Endothelial cell (in vitro differentiated cells): Measurements from ENCODE around the gene RIPOR3. TPM values are rescaled to one million over a fixed set of nuclear protein-coding genes. Genes with fewer than 3 reads are reported as not detected.

Experiments used
- DNase-seq: peaks from one replicate; pipeline ENCODE4 v3.0.0; 2021; ENCODE audit warnings: low spot score
- H3K27ac Mint-ChIP-seq: one replicate; pipeline ENCODE4 v1.8.0; 2021; ENCODE audit warnings: mixed read lengths, inconsistent platforms; ENCODE audit not compliant: unreplicated experiment
- H3K27me3 Mint-ChIP-seq: one replicate; pipeline ENCODE4 v1.8.0; 2021; ENCODE audit warnings: mild to moderate bottlenecking, moderate library complexity, mixed read lengths, inconsistent platforms; ENCODE audit not compliant: unreplicated experiment
- H3K36me3 Mint-ChIP-seq: one replicate; pipeline ENCODE4 v1.8.0; 2021; ENCODE audit warnings: mild to moderate bottlenecking, low read depth, mixed read lengths, inconsistent platforms; ENCODE audit not compliant: unreplicated experiment
- H3K4me1 Mint-ChIP-seq: one replicate; pipeline ENCODE4 v1.8.0; 2021; ENCODE audit warnings: mild to moderate bottlenecking, mixed read lengths, inconsistent platforms; ENCODE audit not compliant: unreplicated experiment
- H3K4me3 Mint-ChIP-seq: one replicate; pipeline ENCODE4 v1.8.0; 2021; ENCODE audit warnings: mild to moderate bottlenecking, mixed read lengths, inconsistent platforms; ENCODE audit not compliant: unreplicated experiment
- H3K9me3 Mint-ChIP-seq: one replicate; pipeline ENCODE4 v1.8.0; 2021; ENCODE audit warnings: mixed read lengths, inconsistent platforms; ENCODE audit not compliant: unreplicated experiment
- total RNA-seq: library from RNA; stranded (reverse); fragmentation: NEBNext Ultra II Directional; extraction: Animal tissue kit (Norgen Biotek cat#: 25700); gene quantifications from one replicate; pipeline ENCODE4 v1.2.1, GENCODE V29; 2021; ENCODE audit not compliant: unreplicated experiment
- TF ChIP-seq, protein P1 (sequence below): fragments of 200-600 bp; sonication (generic); IDR thresholded peaks from one replicate; pipeline ENCODE4 v1.5.0; 2021; ENCODE audit warnings: antibody characterized with exemption; ENCODE audit not compliant: unreplicated experiment

Gene RIPOR3
- total RNA-seq, 1 donor from 2014 or later = 11.2 TPM

DNA sequence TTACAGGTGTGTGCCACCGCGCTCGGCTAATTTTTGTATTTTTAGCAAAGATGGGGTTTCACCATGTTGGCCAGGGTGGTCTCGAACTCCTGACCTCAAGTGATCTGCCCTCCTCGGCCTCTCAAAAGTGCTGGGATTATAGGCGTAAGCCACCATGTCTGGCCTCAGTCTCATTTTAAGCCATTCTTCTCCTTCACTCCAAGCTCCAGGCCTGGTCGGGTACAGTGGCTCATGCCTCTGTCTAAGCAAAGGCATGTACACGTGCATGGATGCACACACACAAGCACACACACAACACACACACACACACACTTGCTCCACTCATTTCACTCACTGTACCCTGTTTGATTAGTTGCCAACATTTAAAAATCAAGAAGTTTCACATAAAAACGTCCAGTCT lies 32.3 kb upstream of the RIPOR3 start:
- Mint-ChIP-seq H3K9me3 (no peaks in the 10 kb centered on the region), H3K4me1 (no peaks in the 10 kb centered on the region), H3K4me3 (no peak overlapping the region), H3K27ac (no peak overlapping the region), H3K27me3 (no peaks in the 10 kb centered on the region), H3K36me3 (no peaks in the 10 kb centered on the region)
- TF ChIP-seq, protein P1, sequence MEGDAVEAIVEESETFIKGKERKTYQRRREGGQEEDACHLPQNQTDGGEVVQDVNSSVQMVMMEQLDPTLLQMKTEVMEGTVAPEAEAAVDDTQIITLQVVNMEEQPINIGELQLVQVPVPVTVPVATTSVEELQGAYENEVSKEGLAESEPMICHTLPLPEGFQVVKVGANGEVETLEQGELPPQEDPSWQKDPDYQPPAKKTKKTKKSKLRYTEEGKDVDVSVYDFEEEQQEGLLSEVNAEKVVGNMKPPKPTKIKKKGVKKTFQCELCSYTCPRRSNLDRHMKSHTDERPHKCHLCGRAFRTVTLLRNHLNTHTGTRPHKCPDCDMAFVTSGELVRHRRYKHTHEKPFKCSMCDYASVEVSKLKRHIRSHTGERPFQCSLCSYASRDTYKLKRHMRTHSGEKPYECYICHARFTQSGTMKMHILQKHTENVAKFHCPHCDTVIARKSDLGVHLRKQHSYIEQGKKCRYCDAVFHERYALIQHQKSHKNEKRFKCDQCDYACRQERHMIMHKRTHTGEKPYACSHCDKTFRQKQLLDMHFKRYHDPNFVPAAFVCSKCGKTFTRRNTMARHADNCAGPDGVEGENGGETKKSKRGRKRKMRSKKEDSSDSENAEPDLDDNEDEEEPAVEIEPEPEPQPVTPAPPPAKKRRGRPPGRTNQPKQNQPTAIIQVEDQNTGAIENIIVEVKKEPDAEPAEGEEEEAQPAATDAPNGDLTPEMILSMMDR = no peak
- no peak for DNase-seq

DNA sequence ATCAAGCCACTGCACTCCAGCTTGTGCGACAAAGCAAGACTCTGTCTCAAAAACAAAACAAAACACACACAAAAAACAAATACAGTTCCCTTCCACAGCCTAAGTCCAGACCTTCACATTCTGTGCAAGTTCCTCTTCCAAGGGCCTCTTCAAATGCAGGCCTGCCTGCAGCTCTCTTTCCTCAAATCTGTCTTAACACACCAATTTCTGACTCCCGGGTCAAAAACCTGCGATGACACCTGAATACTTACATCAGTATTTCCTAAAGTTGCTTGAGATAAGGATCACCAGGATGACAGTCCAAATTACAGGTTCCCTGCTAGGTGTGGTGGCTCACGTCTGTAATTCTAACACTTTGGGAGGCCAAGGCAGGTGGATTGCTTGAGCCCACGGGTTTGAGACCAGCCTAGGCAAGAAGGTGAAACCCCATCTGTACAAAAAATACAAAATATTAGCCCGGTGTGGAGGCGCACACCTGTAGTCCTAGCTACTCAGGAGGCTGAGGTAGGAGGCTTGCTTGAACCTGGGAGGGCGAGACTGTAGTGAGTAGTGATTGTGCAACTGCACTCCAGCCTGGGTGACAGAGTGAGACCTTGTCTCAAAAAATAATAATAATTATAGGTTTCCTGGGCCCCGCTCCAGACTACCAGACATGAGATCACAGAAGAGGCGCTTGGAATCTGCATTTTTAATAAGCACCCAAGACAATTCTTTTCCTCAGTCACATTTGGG lies 31.2 kb upstream of the RIPOR3 start:
- no peaks in the 10 kb centered on the region for H3K36me3 Mint-ChIP-seq

DNA sequence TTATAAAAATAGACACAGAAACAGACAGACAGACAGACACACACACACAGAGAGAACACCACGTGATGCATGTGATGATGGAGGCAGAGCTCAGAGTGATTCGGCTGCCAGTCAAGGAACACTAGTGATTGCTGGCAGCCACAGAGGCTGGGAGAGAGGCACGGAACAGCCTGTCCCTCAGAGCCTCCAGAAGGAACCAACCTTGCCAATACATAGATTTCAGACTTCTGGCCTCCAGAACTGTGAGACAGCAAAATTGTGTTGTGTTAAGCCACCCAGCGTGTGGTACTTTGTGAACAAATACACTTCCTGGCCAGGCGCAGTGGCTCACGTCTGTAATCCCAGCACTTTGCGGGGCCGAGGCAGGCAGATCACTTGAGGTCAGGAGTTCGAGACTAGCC lies 30.5 kb upstream of the RIPOR3 start:
- H3K27me3 Mint-ChIP-seq = no peaks in the 10 kb centered on the region
- no peaks in the 10 kb centered on the region for H3K36me3 Mint-ChIP-seq
- H3K9me3 Mint-ChIP-seq = no peaks in the 10 kb centered on the region
- no peak for DNase-seq
- no peak overlapping the region for H3K4me3 Mint-ChIP-seq
- H3K27ac Mint-ChIP-seq = no peak overlapping the region
- no peaks in the 10 kb centered on the region for H3K4me1 Mint-ChIP-seq
- TF ChIP-seq, protein P1 = no peak

More for the DNA sequence above, 31.2 kb upstream of the RIPOR3 start:
- H3K27me3 Mint-ChIP-seq = no peaks in the 10 kb centered on the region
- no peak overlapping the region for H3K27ac Mint-ChIP-seq
- DNase-seq = no peak
- H3K4me1 Mint-ChIP-seq = no peaks in the 10 kb centered on the region
- no peak overlapping the region for H3K4me3 Mint-ChIP-seq
- TF ChIP-seq, protein P1 = no peak
- H3K9me3 Mint-ChIP-seq = no peaks in the 10 kb centered on the region

DNA sequence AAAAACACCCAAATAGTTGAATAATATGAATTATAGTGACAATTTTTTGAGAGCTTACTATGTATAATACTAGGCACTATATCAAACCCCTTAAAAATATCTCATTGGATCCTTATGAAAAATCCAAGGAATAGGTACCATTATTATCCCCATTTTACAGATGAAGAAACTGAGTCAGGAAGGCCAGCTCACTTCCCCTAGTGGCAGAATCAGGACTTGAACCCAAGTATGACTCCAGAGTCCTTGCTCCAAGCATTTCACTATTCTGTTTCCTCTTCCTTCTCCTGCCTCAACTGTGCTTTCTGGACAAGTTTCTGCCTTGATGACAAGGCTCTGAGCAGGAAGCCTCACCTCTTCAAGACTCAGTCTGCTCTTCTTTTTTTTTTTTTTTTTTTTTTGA lies 29.2 kb upstream of the RIPOR3 start:
- DNase-seq = no peak
- H3K9me3 Mint-ChIP-seq = no peaks in the 10 kb centered on the region
- TF ChIP-seq, protein P1 = peak; percentile 38
- H3K27me3 Mint-ChIP-seq = no peaks in the 10 kb centered on the region
- H3K4me1 Mint-ChIP-seq = no peaks in the 10 kb centered on the region
- H3K4me3 Mint-ChIP-seq = no peak overlapping the region
- no peak overlapping the region for H3K27ac Mint-ChIP-seq
- no peaks in the 10 kb centered on the region for H3K36me3 Mint-ChIP-seq

DNA sequence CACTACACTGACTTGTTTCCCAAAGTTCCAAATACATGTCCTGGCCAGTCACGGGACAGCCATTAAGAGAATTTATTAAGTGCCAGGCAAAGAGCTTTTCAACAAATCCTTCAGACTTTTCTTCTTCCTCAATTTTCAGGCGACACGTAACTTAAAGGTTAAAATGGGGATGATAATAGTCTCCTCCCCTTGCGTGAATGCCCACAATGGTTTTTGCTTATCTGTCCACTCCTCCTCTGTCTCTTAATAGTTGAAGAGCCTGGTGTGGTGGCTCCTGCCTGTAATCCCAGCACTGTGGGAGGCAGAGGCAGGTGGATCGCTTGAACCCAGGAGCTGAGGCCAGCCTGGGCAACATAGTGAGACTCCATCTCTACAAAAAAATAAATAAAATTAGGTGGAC lies 28.7 kb upstream of the RIPOR3 start:
- Mint-ChIP-seq H3K4me1 (no peaks in the 10 kb centered on the region), H3K36me3 (no peaks in the 10 kb centered on the region), H3K4me3 (no peak overlapping the region), H3K27me3 (peaks cover 1% of the 10 kb centered on the region), H3K27ac (no peak overlapping the region), H3K9me3 (no peaks in the 10 kb centered on the region)
- no peak for DNase-seq
- TF ChIP-seq, protein P1 = no peak
